Measurements from ENCODE around the gene RALB.

- TF ChIP-seq CTCF (IDR thresholded peaks at IDR 0.05; ENCODE audit: control extremely low read depth in 1 of 3, insufficient read depth in 1 of 3, low read depth in 1 of 3, low read length in 3 of 3) (no peak), RAD21 (IDR thresholded peaks at IDR 0.05 in 1 of 2, conservative IDR thresholded peaks at IDR 0.05 in 1 of 2; ENCODE audit: low read depth in 2 of 2, low read length in 2 of 2) (no peak), TCF12 (IDR thresholded peaks at IDR 0.05; ENCODE audit: low read depth, low read length) (no peak), HDAC6 (IDR thresholded peaks at IDR 0.05; ENCODE audit: low read depth, low read length) (no peak), POLR2A (IDR thresholded peaks at IDR 0.05; ENCODE audit: control extremely low read depth in 1 of 2, low read depth in 2 of 2, low read length in 2 of 2) (no peak), JUND (IDR thresholded peaks at IDR 0.05; ENCODE audit: low read length) (no peak), MAFK (IDR thresholded peaks at IDR 0.05; ENCODE audit: low read depth, low read length) (no peak), EP300 (IDR thresholded peaks at IDR 0.05; ENCODE audit: borderline replicate concordance in 1 of 2, low read depth in 2 of 2, low read length in 2 of 2) (no peak), CHD2 (IDR thresholded peaks at IDR 0.05; ENCODE audit: low read length) (no peak), RFX5 (IDR thresholded peaks at IDR 0.05; ENCODE audit: borderline replicate concordance, low read depth, low read length) (no peak), TAF1 (IDR thresholded peaks at IDR 0.05; ENCODE audit: low read depth, low read length) (no peak)
Measured at GRCh38 chr2:120243211-120243610, 9.4 kb upstream of the RALB start.
